ENCODE results near the gene LCN15. TPM values are rescaled to one million over a fixed set of nuclear protein-coding genes. Genes with fewer than 3 reads are reported as not detected.

LCN15 gene
- total and polyA plus RNA-seq, 2 of the 13 experiments (the other 11 are each of a cell fraction or from before 2014, with no cell fraction given) = 1.3 to 53.7 TPM

DNA sequence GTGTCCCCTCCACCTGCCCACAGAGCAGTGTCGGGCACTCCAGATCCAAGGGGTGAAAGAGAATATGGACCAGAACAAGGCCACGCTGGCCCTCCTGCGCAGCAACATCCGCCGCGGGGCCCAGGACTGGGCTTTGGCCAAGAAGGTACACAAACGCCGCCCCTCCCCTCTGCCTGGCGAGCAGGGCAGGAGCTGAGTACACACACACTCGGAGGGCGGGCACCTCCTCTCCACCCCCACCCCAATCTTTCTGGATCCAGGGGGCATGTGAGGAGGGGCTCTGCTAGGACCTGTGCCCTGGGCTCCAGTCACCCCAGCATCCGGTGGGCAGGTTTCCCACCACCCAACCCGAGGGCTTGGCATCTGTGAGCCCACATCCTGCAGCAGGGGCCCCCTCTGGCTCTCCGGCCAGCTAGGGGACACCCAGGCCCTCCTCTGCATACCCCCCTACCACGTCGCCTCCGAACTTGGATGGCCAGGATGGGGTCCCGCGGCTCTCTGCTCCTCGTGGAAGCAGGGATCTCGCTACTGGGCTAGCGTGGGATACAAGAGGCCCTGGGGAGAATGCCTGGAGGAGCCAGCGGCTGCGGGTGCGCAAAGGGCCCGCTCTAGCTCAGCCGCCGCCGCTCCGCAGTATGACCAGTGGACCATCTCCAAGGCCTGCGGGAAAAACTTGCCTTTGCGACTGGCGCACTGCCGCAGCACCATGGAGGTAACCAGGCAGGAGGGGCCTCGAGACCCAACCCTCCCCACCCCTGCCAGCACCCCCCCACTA lies 34.9 kb upstream of the LCN15 start (continued):
- TF ChIP-seq ZNF556 (CRISPR knock-in tag; IDR thresholded peaks at IDR 0.05; ENCODE audit: borderline replicate concordance) (no peak), PRPF4 (IDR thresholded peaks at IDR 0.05; ENCODE audit: low read depth, low read length, poor library complexity, severe bottlenecking) (no peak), ZMYM2 (CRISPR knock-in tag; IDR thresholded peaks at IDR 0.05) (no peak), MAF1 (CRISPR knock-in tag; IDR thresholded peaks at IDR 0.05; ENCODE audit: borderline replicate concordance) (no peak), TIGD3 (CRISPR knock-in tag; IDR thresholded peaks at IDR 0.05; ENCODE audit: borderline replicate concordance) (no peak; the same call in 1 of the 2 replicates), MATR3 (CRISPR knock-in tag; IDR thresholded peaks at IDR 0.05) (no peak)
- TF ChIP-seq, protein P1, sequence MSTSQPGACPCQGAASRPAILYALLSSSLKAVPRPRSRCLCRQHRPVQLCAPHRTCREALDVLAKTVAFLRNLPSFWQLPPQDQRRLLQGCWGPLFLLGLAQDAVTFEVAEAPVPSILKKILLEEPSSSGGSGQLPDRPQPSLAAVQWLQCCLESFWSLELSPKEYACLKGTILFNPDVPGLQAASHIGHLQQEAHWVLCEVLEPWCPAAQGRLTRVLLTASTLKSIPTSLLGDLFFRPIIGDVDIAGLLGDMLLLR (CRISPR knock-in tag; IDR thresholded peaks at IDR 0.05) = no peak; the same call in 1 of the 2 replicates
- TF ChIP-seq, protein P2, sequence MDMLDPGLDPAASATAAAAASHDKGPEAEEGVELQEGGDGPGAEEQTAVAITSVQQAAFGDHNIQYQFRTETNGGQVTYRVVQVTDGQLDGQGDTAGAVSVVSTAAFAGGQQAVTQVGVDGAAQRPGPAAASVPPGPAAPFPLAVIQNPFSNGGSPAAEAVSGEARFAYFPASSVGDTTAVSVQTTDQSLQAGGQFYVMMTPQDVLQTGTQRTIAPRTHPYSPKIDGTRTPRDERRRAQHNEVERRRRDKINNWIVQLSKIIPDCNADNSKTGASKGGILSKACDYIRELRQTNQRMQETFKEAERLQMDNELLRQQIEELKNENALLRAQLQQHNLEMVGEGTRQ (IDR thresholded peaks at IDR 0.05; ENCODE audit: low read depth, low read length) = no peak
- TF ChIP-seq, protein P2 (CRISPR knock-in tag; IDR thresholded peaks at IDR 0.05; ENCODE audit: borderline replicate concordance) = no peak; the same call in 1 of the 2 replicates
- TF ChIP-seq, protein P3, sequence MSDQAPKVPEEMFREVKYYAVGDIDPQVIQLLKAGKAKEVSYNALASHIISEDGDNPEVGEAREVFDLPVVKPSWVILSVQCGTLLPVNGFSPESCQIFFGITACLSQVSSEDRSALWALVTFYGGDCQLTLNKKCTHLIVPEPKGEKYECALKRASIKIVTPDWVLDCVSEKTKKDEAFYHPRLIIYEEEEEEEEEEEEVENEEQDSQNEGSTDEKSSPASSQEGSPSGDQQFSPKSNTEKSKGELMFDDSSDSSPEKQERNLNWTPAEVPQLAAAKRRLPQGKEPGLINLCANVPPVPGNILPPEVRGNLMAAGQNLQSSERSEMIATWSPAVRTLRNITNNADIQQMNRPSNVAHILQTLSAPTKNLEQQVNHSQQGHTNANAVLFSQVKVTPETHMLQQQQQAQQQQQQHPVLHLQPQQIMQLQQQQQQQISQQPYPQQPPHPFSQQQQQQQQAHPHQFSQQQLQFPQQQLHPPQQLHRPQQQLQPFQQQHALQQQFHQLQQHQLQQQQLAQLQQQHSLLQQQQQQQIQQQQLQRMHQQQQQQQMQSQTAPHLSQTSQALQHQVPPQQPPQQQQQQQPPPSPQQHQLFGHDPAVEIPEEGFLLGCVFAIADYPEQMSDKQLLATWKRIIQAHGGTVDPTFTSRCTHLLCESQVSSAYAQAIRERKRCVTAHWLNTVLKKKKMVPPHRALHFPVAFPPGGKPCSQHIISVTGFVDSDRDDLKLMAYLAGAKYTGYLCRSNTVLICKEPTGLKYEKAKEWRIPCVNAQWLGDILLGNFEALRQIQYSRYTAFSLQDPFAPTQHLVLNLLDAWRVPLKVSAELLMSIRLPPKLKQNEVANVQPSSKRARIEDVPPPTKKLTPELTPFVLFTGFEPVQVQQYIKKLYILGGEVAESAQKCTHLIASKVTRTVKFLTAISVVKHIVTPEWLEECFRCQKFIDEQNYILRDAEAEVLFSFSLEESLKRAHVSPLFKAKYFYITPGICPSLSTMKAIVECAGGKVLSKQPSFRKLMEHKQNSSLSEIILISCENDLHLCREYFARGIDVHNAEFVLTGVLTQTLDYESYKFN (CRISPR knock-in tag; conservative IDR thresholded peaks at IDR 0.05) = peak; percentile 81
- TF ChIP-seq, protein P4, sequence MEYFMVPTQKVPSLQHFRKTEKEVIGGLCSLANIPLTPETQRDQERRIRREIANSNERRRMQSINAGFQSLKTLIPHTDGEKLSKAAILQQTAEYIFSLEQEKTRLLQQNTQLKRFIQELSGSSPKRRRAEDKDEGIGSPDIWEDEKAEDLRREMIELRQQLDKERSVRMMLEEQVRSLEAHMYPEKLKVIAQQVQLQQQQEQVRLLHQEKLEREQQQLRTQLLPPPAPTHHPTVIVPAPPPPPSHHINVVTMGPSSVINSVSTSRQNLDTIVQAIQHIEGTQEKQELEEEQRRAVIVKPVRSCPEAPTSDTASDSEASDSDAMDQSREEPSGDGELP (IDR thresholded peaks at IDR 0.05; ENCODE audit: borderline replicate concordance, low read depth) = peak; percentile 52; the same call in 1 of the 2 replicates
